Type B pancreatic cell (in vitro differentiated cells): ENCODE measurements around the gene MAPK4. TPM values are rescaled to one million over a fixed set of nuclear protein-coding genes. Genes with fewer than 3 reads are reported as not detected.

Experiments used
- DNase-seq: peaks from one replicate; pipeline ENCODE4 v3.0.0; 2021; ENCODE audit warnings: mixed read lengths; ENCODE audit not compliant: unreplicated experiment; ENCODE audit errors: extremely low spot score
- H3K27ac Mint-ChIP-seq: 2 replicates; pipeline ENCODE4 v1.8.0; 2021; ENCODE audit warnings: mild to moderate bottlenecking, mixed read lengths
- H3K27me3 Mint-ChIP-seq: 2 replicates; pipeline ENCODE4 v1.8.0; 2021; ENCODE audit warnings: mixed read lengths
- H3K36me3 Mint-ChIP-seq: 2 replicates; pipeline ENCODE4 v1.8.0; 2021; ENCODE audit warnings: mixed read lengths
- H3K4me1 Mint-ChIP-seq: one replicate; pipeline ENCODE4 v1.8.0; 2021; ENCODE audit warnings: mixed read lengths; ENCODE audit not compliant: unreplicated experiment
- H3K4me3 Mint-ChIP-seq: 2 replicates; pipeline ENCODE4 v1.8.0; 2021; ENCODE audit warnings: mild to moderate bottlenecking, mixed read lengths
- H3K9me3 Mint-ChIP-seq: 2 replicates; pipeline ENCODE4 v1.8.0; 2021; ENCODE audit warnings: mixed read lengths
- total RNA-seq: library from RNA; stranded (reverse); gene quantifications from 2 replicates; pipeline ENCODE4 v1.2.1, GENCODE V29; 2021; ENCODE audit warnings: low replicate concordance
- TF ChIP-seq, protein P1 (sequence below): fragments of 200-600 bp; sonication (generic); conservative IDR thresholded peaks from 2 replicates; pipeline ENCODE4 v1.5.0; 2021; ENCODE audit warnings: antibody characterized with exemption, mild to moderate bottlenecking

The MAPK4 gene
- total RNA-seq, 1 donor from 2014 or later, result 7.5 TPM

GRCh38 chr18:50671376-50671775 lies 111.5 kb downstream of the MAPK4 start:
- no peaks in the 10 kb centered on the region for H3K27me3 Mint-ChIP-seq

DNA sequence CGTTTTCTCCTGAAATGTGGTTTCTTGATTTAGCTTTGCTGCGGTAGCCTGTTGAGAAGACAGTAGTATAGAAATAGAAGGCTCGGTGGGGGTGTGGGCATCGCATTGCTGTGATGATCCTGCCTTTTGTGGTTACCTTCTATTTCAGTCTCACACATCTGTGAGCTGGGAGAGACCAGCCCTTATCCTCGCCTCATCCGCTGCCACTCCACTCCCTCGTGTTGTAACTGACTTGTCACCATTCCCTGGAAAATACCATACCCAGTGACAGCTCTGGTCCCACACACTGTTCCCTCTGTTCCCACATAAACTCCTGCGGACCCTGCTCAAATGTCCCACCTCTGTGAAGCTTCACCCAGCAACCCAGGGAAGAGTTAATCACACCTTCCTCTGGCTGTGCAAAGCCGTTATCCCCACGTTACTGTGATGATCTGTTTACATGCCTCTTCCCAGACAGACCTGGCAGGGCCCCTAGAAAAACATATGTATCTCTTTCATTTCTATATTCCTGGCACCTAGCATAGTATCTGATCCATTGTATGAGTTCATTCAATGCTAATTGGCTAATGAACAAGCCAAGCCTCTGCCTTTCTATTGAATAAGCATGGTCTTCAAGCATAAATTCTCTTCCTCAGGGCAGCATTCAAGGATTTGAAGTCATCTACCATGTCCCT lies 114.6 kb downstream of the MAPK4 start:
- H3K9me3 Mint-ChIP-seq, result no peaks in the 10 kb centered on the region
- no peak for DNase-seq
- no peak overlapping the region for H3K27ac Mint-ChIP-seq
- H3K4me1 Mint-ChIP-seq, result peaks cover 19% of the 10 kb centered on the region
- no peak overlapping the region for H3K4me3 Mint-ChIP-seq
- TF ChIP-seq, protein P1, sequence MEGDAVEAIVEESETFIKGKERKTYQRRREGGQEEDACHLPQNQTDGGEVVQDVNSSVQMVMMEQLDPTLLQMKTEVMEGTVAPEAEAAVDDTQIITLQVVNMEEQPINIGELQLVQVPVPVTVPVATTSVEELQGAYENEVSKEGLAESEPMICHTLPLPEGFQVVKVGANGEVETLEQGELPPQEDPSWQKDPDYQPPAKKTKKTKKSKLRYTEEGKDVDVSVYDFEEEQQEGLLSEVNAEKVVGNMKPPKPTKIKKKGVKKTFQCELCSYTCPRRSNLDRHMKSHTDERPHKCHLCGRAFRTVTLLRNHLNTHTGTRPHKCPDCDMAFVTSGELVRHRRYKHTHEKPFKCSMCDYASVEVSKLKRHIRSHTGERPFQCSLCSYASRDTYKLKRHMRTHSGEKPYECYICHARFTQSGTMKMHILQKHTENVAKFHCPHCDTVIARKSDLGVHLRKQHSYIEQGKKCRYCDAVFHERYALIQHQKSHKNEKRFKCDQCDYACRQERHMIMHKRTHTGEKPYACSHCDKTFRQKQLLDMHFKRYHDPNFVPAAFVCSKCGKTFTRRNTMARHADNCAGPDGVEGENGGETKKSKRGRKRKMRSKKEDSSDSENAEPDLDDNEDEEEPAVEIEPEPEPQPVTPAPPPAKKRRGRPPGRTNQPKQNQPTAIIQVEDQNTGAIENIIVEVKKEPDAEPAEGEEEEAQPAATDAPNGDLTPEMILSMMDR, result no peak
- H3K36me3 Mint-ChIP-seq, result peaks cover 3% of the 10 kb centered on the region
- no peaks in the 10 kb centered on the region for H3K27me3 Mint-ChIP-seq

More at GRCh38 chr18:50671376-50671775, 111.5 kb downstream of the MAPK4 start:
- Mint-ChIP-seq H3K4me1 (peaks cover 16% of the 10 kb centered on the region), H3K9me3 (no peaks in the 10 kb centered on the region), H3K36me3 (peaks cover 3% of the 10 kb centered on the region), H3K4me3 (no peak overlapping the region), H3K27ac (no peak overlapping the region)
- TF ChIP-seq, protein P1, result no peak
- no peak for DNase-seq

GRCh38 chr18:50675043-50675442 lies 115.2 kb downstream of the MAPK4 start:
- Mint-ChIP-seq H3K4me3 (no peak overlapping the region), H3K9me3 (no peaks in the 10 kb centered on the region), H3K36me3 (peaks cover 3% of the 10 kb centered on the region), H3K27me3 (no peaks in the 10 kb centered on the region), H3K27ac (no peak overlapping the region), H3K4me1 (peaks cover 19% of the 10 kb centered on the region)
- DNase-seq, result no peak
- TF ChIP-seq, protein P1, result no peak

- Mint-ChIP-seq H3K27me3 (no peaks in the 10 kb centered on the region), H3K4me3 (no peak overlapping the region), H3K4me1 (peaks cover 14% of the 10 kb centered on the region), H3K9me3 (peaks cover 4% of the 10 kb centered on the region), H3K27ac (no peak overlapping the region), H3K36me3 (peaks cover 7% of the 10 kb centered on the region)
- no peak for DNase-seq
- TF ChIP-seq, protein P1, result no peak
These were observed 118.8 kb downstream of the MAPK4 start for GRCh38 chr18:50678651-50679050.

DNA sequence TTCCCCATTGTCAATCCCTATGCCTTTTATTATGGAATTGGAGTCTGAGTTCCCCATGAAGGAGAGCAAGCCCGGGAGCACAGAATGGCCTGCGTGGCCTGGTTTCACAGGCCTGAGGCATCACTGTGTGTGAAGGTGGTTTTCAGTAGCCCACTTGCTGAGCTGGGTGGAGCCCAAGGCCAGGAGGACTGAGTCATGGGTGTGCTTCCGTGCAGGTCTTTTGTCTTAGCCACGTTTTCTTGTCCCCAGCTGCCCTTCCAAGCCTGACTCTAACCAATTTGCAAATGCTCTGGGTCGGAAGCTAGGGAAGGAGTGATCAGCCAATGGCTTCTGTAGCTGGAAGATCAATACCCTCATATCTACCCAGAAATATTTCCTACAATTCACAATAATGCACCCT lies 119.2 kb downstream of the MAPK4 start:
- Mint-ChIP-seq H3K27me3 (no peaks in the 10 kb centered on the region), H3K36me3 (peaks cover 7% of the 10 kb centered on the region), H3K4me3 (no peak overlapping the region), H3K27ac (no peak overlapping the region), H3K9me3 (peaks cover 4% of the 10 kb centered on the region), H3K4me1 (peaks cover 14% of the 10 kb centered on the region)
- DNase-seq, result no peak
- TF ChIP-seq, protein P1, result no peak
